ENCODE results near the gene SYNJ2. TPM values are rescaled to one million over a fixed set of nuclear protein-coding genes. Genes with fewer than 3 reads are reported as not detected.
A peak's percentile ranks its signal among the peaks of the same experiment; 100 is the strongest.

Gene SYNJ2
- total RNA-seq, 1 donor from 2014 or later = 7.4 TPM

DNA sequence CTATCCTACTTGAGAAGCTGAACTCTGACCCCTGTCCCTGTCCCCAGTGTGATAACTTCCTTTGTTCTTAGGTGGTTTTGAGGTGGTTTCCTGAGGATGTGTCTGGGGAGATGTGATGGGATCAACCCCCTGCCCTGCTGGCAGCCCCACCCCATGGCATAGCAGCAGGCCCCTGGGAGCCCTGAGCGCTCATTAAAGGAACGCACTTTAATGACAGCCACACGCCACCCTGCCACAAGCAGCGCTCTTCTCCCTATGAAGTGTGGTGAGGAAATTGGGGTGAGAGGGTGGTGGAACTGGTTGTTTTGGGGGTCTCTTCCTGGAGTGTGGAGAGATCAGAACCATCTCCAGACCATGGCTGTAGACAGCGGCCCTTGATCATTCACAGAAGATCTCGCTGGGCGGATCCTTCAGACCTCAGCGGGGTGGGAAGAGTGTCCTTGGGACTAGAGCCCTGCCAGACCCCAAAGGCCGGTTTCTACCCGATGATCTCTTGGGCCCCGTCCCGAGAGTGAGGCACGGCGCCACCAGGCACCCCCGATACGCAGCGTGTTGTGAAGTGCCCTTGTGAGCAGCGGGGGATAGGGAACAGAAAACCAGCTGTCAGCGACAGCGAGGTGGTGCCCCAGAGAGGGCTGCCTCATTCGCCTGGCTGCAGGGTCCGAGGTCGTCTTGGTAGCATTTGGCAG lies 45.4 kb downstream of the SYNJ2 start:
- no peak for DNase-seq

DNA sequence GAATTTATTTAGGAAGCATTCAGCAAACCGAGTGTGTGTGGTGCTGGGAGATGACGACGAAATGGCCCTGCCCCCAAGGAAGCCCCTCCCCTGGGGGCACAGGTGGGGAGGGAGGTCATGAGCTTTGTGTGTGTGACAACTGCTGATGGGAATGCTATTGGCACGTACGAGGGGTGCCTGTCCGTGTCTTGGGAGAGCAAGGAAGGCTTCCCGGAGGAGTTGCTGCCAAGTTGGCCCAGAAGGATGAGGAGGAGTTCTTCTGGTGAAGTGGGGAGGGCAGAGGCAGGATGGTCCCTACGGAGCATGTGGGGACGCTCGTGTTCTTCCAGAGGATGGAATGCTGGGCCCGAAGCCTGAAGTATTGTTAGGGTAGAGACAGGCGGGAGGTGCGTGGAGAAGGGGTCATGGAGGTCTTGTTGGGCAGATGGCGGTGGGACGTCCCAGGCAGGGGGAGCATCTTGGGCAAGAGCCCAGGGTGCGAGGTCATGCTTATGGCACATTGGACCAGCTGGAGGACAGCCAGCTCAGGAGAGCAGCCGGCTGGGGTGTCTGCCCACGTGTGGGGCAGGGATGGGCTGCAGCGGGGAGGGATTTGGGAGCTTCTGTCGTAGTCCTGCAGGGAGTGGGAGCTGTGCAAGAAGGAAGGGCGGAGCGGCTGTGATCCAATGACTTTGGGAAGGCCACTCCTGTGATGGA lies 46.1 kb downstream of the SYNJ2 start:
- no peak for DNase-seq

DNA sequence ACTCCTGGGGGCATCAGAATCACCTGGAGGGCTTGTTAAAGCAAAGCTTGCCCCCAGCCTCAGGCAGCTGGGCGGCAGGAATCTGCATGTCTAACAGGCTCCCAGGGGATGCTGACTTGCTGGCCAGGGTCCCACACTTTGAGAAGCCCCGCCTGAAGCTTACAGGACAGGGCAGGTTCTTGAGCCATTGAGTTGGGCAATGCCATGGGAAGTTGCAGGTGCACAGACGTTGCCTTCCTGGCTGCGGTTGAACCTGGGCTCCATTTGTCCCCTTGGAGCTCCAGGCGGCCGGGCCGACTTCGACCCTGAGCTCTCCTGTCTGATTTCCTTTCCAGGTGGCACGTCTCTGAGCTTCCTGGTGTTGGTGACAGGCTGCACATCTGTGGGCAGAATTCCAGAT lies 46.8 kb downstream of the SYNJ2 start:
- DNase-seq = no peak

DNA sequence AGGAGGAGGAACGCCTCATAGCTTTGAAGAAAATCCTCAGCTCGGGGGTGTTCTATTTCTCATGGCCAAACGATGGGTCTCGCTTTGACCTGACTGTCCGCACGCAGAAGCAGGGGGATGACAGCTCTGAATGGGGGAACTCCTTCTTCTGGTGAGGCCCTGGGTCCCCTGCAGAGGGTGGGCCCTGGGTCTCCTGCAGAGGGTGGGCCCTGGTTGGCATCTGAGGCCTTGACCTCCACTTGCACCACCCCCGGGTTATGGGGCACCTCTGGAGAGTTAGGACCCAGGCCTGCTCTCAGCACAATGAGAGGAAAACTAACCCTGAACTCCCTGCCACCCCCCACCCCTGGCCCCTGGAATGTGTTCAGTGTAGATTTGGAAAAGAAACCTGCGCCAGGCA lies 47.2 kb downstream of the SYNJ2 start:
- no peak for DNase-seq

DNA sequence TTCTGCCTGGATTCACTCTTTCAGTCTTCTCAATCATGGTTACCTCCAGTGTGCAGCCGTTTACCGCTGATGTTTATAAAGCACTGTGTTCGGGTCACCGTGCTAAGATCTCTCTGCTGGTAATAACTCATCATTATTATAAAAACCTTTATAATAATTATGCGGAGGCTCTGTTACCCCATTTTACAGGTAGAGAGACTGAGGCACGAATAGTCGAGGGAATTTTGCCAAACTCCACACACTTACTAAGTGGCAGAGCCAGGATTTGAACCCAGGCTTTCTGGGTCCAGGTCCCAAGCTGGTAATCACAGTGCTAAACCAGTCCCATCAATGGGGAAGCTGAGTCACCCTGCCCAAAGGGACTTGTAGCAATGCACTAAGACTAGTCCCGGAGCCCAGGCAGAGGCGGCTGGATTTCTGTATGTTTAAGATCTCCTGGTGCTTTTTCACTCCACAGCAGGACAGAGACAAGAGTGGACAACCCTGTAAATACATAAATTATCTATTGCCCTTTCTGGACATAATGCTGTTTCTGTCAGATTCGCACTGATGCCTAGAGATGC lies 48.1 kb downstream of the SYNJ2 start:
- no peak for DNase-seq

DNA sequence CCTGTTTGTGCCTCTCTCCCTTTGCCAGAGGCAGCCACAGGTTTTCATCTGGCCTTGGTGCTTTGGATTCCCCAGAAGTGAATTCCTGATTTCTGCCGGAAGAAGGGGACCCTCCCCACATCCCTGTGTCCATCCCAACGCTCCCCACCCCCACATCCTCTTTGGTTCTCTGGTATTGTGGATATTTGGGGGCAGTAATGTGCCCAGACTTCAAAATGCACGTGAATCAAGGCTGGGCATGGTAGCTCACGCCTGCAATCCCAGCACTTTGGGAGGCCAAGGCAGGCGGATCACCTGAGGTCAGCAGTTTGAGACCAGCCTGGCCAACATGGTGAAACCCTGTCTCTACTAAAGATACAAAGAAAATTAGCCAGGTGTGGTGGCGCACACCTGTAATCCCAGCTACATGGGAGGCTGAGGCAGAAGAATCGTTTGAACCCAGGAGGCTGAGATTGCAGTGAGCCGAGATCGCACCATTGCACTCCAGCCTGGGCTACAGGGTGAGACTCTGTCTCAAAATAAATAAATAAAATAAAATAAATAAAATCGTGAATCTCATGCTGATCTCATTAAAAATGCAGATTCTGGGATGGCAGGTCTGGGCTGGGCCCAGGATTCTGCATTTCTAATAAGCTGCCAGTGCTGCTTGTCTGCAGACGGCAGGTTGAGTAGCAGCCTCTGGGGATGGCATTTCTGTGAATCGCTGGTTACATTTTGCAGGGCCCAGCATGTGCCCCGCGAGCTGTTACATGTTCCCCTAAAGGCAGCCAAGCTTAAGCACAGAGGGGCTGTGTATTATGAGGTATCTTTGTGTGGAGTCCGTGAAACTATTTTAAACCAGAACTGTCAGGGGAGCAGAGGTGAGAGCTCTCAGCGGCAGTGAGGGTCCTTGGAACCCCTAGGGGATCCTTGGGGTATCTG lies 49.0 kb downstream of the SYNJ2 start:
- no peak for DNase-seq

DNA sequence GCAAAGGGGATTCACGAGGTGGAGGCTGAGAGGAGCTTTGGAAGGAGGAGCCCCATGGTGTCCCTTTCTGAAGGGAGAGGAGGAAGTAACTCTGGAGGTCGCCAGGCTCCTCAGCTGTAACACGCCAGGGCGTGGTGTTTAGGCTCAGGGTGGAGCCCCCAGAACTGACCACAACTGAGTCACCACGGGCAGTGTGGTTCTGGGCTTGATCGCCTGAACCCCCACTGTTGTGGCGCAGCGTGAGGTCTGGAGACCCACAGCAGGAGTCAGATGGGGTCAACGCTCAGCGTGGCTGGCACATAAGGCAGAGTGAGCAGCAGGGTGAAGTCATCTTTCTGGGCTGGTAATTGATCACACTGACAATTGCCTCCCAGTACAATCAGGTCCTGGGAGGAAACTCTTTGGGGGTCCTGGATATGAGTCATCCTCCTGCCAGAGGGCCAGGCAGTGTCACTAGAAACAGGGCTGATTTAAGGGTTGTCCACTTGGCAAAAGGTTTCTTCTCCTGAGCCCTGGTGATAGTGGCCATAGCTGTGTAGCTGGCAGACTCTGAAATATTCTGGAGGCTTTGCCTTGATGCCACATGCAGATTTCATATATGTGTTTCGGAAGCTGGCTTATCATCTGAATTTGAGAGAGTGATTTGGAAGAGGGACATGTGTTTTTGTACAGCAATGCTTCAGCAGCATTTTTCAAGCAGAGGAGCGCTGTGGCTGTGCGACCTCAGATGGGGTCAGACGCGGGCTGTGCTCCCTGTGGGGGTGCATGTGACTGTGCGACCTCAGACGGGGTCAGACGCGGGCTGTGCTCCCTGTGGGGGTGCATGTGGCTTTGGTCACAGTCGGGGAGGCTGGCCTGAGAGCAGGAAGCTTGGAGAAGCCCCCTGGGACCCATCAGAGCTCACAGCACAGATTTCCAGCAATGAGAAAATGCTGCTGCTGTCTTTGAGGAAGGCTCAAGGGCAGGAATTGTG lies 50.0 kb downstream of the SYNJ2 start:
- peak; percentile 51 for DNase-seq

DNA sequence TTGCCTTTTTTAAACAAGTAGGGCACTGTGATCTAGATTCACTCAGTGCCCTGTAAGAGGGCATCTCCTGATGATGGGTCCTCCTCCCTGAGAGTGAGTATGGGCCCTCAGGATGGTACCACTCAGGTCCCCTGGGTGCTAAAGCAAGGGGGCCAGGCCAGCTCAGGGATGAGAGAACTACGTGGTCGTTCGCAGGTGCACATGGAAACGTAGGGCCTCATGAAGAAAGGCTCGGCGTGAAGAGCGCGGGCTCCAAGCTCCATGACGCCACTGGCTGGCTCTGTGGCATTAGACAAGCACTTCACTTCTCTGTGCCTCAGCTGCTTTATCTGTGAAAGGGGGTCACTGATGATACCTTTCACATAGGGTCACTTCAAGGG lies 50.7 kb downstream of the SYNJ2 start:
- DNase-seq = no peak

DNA sequence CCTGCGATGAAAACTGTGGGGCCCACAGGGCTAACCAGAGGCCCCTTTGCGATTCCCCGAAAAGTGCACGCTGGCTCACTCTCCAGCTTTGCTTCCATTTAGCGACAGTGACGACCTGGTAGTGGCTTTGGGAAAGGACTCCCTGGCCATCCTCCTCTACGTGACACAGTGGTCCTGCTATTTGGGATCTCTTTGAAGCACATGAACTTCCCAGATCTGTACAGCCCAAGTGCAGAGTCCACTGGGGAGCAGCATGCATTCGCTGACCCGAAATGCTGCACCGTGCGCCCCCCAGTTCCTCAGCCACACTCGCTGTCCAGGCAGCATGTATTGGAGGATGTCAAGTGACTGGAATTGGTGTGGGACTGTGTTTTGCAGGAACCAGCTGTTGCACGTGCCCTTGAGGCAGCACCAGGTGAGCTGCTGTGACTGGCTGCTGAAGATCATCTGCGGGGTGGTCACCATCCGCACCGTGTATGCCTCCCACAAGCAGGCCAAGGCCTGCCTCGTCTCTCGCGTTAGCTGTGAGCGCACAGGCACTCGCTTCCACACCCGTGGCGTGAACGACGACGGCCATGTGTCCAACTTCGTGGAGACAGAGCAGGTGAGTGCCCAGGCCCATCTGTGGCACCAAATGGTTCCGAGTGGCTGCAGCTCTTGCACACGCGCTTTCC lies 51.6 kb downstream of the SYNJ2 start:
- DNase-seq = no peak

DNA sequence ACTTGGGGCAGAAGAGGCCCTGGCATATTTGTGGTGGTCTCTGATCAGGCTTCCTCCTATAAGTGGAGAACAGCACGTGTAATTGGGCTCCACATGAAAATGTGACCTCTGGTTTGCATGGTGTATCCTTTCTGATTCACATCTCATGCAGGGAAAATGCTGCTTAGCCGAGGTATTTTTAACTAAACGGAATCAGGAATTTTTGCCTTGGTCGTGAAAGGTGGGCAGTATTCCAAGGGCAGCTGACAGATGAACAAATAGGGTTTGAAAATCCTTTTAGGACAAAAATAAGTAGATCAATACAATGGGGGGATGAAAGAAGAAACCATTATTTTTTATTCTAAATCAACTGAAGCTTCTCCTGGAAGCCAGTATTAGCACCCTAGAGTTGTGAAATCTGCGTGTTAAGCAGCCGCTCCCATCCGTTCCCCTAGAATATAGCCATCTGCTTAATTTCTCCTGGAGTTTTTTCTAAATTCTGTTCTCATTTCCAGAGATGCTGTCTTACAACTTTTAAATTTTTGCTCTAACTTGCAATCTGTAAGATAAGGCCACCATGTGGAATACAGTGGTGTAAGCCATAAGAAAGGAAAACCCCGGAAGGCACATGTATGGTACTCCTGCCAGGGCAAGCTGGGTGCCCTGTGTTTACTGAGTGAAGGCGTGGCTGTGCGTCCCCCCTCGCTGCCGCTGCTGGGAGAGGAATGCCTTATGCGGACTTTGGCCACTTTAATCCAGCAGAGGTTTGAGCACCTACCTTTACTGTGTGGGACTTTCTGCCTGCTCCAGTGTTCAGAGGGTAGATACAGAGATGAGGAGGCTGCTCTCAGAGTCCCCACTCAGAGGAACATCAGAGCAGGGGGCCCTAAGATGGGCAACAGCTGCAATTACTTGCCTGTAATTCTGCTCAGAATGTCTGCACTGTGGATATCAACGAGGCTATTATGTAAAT lies 52.4 kb downstream of the SYNJ2 start:
- DNase-seq = no peak

DNA sequence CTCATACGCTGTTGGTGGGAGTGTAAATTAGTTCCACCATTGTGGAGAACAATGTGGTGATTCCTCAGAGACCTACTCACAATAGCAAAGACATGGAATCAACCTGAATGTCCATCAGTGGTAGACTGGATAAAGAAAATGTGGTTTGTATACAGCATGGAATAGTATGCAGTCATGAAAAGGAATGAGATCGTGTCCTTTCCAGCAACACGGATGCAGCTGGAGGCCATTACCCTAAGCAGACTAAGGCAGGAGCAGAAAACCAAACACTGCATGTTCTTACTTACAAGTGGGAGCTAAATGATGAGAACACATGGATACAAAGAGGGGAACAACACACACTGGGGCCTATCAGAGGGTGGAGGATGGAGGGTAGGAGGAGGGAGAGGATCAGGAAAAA lies 54.6 kb downstream of the SYNJ2 start:
- no peak for DNase-seq

DNA sequence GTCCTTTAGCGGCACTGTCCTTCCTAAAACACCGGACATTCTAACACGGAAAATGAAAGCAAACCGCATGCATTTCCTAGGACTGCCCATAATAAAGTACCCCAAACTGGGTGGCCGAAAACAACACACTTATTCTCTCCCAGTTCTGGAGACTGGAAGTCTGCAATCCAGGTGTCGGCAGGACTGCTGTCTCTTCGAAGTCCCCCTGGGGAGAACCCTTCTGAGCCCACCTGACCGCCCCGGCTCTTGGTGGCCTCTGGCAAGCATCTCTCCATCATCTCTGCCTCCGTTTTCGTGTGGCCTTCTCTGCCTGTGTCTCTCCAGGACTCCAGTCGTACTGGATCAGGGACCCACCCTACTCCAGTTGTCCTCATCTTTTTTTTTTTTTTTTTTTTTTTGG lies 55.4 kb downstream of the SYNJ2 start:
- no peak for DNase-seq

DNA sequence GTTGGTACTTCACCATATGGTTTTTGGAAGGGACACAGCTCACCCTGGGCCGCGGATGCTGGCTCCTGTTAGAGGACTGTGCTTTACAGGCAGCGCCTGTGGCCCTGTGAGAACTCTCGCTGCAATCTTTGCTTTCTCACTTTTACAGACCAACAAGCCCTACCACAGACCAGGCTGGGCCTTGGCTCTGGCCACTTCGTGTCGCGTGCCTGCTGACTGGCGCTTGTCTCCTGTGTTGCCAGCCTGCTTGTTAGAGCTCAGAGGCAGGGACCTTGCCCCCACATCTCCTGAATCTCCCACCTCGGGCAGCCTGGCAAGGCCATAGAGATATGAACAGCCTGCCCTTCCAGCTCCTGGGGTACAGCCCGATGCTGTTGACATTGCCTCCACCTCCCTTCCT lies 56.1 kb downstream of the SYNJ2 start:
- no peak for DNase-seq

DNA sequence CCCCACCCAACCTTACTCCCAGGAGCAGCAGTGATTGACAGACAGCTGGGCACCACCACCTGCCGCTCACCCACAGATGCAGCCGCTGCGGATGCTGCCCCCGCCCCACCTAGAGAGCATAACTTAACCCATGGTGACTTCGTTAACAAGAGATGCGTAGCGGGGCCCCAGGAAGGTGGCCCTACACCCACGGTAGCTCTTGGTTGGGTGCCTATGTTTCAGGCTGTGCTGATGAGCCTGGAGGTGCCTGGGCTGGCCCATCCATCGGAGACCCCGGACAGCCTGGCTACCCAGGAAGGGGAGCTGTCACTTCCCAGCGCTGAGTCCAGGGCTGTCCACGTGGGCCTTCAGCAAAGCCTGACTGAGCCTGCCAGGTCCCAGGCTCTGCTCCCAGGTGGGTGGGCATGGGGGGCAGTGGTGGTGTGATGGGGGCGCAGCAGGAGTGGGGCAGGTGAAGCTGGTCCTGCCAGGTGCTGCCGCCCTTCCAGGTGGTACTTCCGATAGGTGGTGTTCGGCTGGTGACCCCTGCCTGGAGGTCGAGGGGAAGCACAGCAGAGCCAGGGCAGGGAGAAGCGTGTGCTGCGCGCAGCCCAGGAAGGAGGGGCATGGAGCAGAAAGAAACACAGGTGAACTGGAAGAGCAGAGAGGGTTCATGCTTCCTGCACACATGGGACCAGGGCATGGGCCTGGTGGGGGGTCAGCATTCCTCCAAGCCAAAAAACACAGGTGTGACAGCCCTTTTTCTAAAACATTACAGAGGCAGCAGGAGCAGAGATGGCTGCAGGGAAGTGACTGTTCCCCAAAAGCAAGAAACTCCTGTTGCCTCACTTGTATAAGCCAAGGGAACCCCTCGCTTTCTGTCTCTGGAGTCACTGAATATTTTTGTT lies 56.9 kb downstream of the SYNJ2 start:
- no peak for DNase-seq

DNA sequence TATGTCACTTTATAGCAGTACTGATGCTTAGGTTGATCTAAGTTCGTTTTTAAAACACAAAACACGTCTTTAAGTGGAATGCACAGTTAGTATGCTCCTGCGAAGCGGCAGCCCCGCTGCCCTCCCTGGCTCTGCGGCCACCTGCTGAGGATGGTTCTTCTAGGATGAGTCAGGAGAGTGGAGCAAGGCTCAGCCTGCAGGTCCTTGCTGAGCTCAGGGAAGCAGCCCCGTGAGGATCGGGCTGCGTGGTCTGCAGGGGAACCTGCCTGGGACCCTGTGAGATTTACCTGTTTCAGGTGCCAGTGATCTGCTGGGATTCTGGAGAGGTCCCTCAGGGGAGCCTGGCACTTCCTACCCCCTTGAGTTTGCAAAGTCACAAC lies 57.5 kb downstream of the SYNJ2 start:
- no peak for DNase-seq

DNA sequence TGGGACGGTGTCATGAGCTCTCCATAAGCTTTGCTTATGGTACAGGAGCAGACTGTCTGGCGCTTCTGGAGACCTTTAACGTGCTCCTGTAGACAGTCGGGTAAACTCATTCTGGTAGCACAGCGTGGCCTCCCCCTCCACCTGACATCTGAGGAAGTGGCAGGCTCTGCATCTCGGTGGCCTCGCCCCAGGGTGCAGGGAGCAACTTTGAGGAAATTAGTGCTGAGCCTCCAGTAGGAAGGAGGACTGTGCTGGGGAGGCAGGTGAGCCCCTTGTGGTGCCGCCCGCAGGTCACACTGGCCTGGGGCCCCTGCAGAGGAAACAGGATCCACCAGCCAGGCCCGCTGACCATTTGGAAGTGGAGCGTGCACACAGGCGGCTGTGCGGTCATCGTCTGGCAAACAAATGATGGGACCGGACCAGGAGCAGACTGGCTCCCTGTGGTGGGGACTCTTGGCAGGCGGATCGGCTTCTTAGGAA lies 57.9 kb downstream of the SYNJ2 start:
- no peak for DNase-seq

DNA sequence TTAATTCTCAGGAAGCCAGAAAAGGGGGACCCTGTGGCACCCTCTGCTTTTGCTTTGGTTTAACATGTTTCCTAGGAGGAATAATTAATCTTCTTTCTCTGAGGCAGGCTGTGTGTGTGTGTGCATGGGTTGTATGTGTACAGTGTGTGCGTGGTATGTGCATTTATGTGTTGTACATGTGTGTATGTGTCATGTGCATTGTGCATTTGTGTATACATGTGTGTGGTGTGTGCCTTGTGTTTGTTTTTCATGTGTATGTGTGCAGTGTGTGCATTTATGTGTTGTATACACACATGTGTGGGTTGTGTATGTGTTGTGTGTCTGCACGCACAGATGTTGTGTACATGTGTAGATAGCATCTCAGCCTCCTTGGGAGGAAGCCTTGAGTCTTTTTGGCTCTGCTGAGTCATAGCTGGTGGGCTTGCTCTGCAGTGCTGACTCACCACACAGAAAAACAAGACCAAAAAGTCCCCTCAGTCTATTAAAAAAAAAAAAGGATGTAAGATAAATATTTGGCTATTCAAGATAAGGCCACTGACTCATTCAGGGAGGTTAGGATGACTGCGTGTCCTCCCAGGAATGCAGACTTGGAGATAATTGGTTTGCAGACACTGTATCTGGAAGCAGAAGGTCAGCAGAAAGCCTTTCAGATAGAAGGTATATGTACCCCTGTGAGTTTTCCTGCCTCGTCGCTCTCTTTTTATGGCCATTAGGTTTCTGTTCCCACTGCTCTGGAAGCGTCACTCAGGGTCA lies 58.6 kb downstream of the SYNJ2 start:
- DNase-seq = no peak

DNA sequence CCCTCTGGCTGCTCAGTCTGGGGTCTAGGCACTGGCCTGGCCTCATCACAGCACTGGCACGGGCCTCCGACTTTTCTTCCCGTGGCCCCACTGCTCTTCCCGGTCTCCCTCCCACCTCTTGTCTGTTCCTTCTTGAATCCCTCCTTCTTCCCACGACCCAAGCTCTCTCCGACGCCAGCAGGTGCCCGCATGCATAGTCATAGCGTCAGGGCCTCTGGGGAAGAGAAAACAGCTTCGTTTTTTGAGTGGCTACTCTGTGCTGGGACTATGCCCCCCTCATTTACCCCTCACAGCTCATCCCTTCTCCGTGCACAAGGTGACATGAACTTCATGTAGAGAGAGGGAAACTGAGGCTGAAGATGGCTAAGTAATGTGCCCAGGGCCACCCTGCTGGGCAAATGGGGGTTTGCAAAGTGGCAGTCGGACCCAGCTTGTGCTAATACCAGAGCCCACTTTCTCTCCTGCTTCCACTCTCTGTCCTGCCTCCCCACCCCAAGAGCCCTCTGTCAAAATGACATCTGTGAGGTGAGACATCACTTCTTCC lies 59.2 kb downstream of the SYNJ2 start:
- DNase-seq = no peak

All from skin of body (tissue), 2 donors.